Measurements from ENCODE around the gene NOL9. TPM values are rescaled to one million over a fixed set of nuclear protein-coding genes. Genes with fewer than 3 reads are reported as not detected.

Gene NOL9
- total and polyA plus RNA-seq, 2 of the 13 experiments (the other 11 are each of a cell fraction or from before 2014, with no cell fraction given) = 18.0 to 24.7 TPM

- no TSS peak for BruUV-seq (replicated peaks)
- Histone ChIP-seq H3K79me2 (ENCODE audit: insufficient read depth, low read length) (no peaks in the 10 kb centered on the region), H3K4me2 (ENCODE audit: low read depth, low read length) (no peak overlapping the region), H4K20me1 (ENCODE audit: insufficient read depth, low read length) (no peaks in the 10 kb centered on the region), H2AFZ (ENCODE audit: low read length) (no peak overlapping the region), H3K27ac (ENCODE audit: extremely low read length, insufficient read depth, low read length) (no peak overlapping the region), H3K36me3 (replicated peaks in 1 of 2; ENCODE audit: control insufficient read depth in 1 of 2, insufficient read depth in 2 of 2, low read length in 2 of 2) (no peaks in the 10 kb centered on the region), H3K4me3 (replicated peaks in 1 of 3; ENCODE audit: insufficient read depth in 1 of 3, low read depth in 2 of 3, low read length in 3 of 3) (no peak overlapping the region), H3K9me3 (ENCODE audit: low read length) (no peaks in the 10 kb centered on the region), H3K27me3 (ENCODE audit: control insufficient read depth in 1 of 2, insufficient read depth in 2 of 2, low read length in 2 of 2) (peaks cover 26 to 61% of the 10 kb centered on the region in 2 experiments; a peak in 4 of 5 replicates), H3K9ac (ENCODE audit: insufficient read depth, low read depth, low read length) (no peak overlapping the region), H3K4me1 (ENCODE audit: insufficient read depth, low read length) (peaks cover 64% of the 10 kb centered on the region)
- ChIA-PET CTCF (ENCODE audit: low intra/inter-chr PET ratio, low total read pairs) (no interaction called here), POLR2A (interaction anchor here (1.3 kb wide), 1 partner anchor 8 kb away, joined by 5 read pairs; no protein-coding TSS in a partner anchor)
- WGBS (ENCODE audit: low lambda C conversion rate) = 31% methylated on average over 5 of the region's 7 CpGs
- DNase-seq (ENCODE audit: low spot score) (no peak), FAIRE-seq (no peak), ATAC-seq (no peak)
- TF ChIP-seq MXD4 (CRISPR knock-in tag; IDR thresholded peaks at IDR 0.05) (no peak), RORA (CRISPR knock-in tag; IDR thresholded peaks at IDR 0.05) (no peak), ZNF678 (CRISPR knock-in tag; IDR thresholded peaks at IDR 0.05) (no peak), ONECUT2 (CRISPR knock-in tag; IDR thresholded peaks at IDR 0.05) (no peak), STAT5B (CRISPR knock-in tag; IDR thresholded peaks at IDR 0.05) (no peak), THRA (CRISPR knock-in tag; IDR thresholded peaks at IDR 0.05; ENCODE audit: borderline replicate concordance) (no peak), CAMTA2 (CRISPR knock-in tag; IDR thresholded peaks at IDR 0.05; ENCODE audit: borderline replicate concordance) (no peak), ERF (CRISPR knock-in tag; IDR thresholded peaks at IDR 0.05) (no peak), POLR2G (IDR thresholded peaks at IDR 0.05; ENCODE audit: low read depth, low read length) (no peak), CHD4 (IDR thresholded peaks at IDR 0.05; ENCODE audit: borderline replicate concordance, low read length) (no peak), NFE2L2 (IDR thresholded peaks at IDR 0.05; ENCODE audit: low read length) (no peak), MAFF (IDR thresholded peaks at IDR 0.05; ENCODE audit: low read depth, low read length) (no peak), CHD2 (IDR thresholded peaks at IDR 0.05; ENCODE audit: low read depth, low read length) (no peak), ZNF501 (CRISPR knock-in tag; IDR thresholded peaks at IDR 0.05) (no peak), ZFP41 (CRISPR knock-in tag; IDR thresholded peaks at IDR 0.05; ENCODE audit: borderline replicate concordance) (no peak), FIP1L1 (IDR thresholded peaks at IDR 0.05; ENCODE audit: borderline replicate concordance, insufficient read depth, low read depth, low read length) (no peak), TERF1 (CRISPR knock-in tag; IDR thresholded peaks at IDR 0.05) (no peak)
- in situ Hi-C loops (cut with HindIII; ENCODE audit: extremely low pct_ligation_motif_present, low pct_unique_long_range_greater_than_20kb) = no loop called here
- intact Hi-C loops (cut with micrococcal nuclease; ENCODE audit: unreplicated experiment) = no loop called here
Observed at GRCh38 chr1:6507037-6507428, 47.3 kb downstream of the NOL9 start.
